ENCODE measurements around the gene PPP1R15A. TPM values are rescaled to one million over a fixed set of nuclear protein-coding genes. Genes with fewer than 3 reads are reported as not detected.

Gene PPP1R15A
- total RNA-seq, 4 donors from 2014 or later = 81.0 to 171 (median 101) TPM

GRCh38 chr19:48833049-48833448, 39.2 kb upstream of the PPP1R15A start:
- H3K9me3 ChIP-seq = no peaks in the 10 kb centered on the region
- peaks cover 0 to 72% (median 5%) of the 10 kb centered on the region in 3 donors for H3K36me3 ChIP-seq
- 72 to 74% methylated on average over 5 of the region's 5 CpGs for WGBS, 2 donors
- peak overlapping the region in 1 of 4 donors; percentile 56 for H3K27ac ChIP-seq
- H3K4me3 ChIP-seq = no peak overlapping the region
- no peak for DNase-seq (ENCODE audit: low spot score in 2 of 2)
- H3K27me3 ChIP-seq = no peaks in the 10 kb centered on the region
- peaks cover 0 to 29% (median 11%) of the 10 kb centered on the region in 4 donors for H3K4me1 ChIP-seq
- TF ChIP-seq EP300 (IDR thresholded peaks at IDR 0.05) = no peak

DNA sequence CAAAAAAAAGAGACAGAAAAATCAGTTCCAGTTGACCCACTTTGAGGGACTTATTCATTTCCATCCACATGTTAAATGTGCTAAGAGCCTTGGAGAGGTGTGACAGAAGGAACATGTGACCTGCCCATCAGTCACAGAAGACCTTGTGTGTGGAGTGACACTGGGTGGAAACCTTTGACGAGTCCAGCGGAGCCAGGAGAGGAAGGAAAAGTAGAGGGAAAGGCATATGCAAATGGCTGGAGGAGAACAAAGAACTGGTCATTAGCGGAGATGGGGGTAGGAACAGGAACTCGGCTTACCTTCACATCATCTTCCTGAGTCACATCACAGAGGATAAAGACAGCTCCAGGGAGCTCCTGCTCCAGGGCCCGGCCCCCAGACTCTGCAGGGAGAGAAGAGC, 38.2 kb upstream of the PPP1R15A start:
- DNase-seq (ENCODE audit: low spot score in 2 of 2) = no peak
- TF ChIP-seq, protein P1, sequence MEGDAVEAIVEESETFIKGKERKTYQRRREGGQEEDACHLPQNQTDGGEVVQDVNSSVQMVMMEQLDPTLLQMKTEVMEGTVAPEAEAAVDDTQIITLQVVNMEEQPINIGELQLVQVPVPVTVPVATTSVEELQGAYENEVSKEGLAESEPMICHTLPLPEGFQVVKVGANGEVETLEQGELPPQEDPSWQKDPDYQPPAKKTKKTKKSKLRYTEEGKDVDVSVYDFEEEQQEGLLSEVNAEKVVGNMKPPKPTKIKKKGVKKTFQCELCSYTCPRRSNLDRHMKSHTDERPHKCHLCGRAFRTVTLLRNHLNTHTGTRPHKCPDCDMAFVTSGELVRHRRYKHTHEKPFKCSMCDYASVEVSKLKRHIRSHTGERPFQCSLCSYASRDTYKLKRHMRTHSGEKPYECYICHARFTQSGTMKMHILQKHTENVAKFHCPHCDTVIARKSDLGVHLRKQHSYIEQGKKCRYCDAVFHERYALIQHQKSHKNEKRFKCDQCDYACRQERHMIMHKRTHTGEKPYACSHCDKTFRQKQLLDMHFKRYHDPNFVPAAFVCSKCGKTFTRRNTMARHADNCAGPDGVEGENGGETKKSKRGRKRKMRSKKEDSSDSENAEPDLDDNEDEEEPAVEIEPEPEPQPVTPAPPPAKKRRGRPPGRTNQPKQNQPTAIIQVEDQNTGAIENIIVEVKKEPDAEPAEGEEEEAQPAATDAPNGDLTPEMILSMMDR (IDR thresholded peaks at IDR 0.05) = no peak
- TF ChIP-seq POLR2A (IDR thresholded peaks at IDR 0.05) (no peak), EP300 (IDR thresholded peaks at IDR 0.05) (no peak)
- Histone ChIP-seq H3K27ac (no peak overlapping the region), H3K36me3 (peaks cover 0 to 66% (median 5%) of the 10 kb centered on the region in 3 donors), H3K4me1 (peaks cover 0 to 30% (median 11%) of the 10 kb centered on the region in 4 donors), H3K9me3 (no peaks in the 10 kb centered on the region), H3K4me3 (no peak overlapping the region), H3K27me3 (no peaks in the 10 kb centered on the region)
- WGBS, 2 donors = 57 to 68% methylated on average over 5 of the region's 5 CpGs

GRCh38 chr19:48835734-48836088, 36.5 kb upstream of the PPP1R15A start:
- peak overlapping the region; percentile 70 to 92 (median 80) for H3K27ac ChIP-seq
- no peaks in the 10 kb centered on the region for H3K27me3 ChIP-seq
- peaks cover 0 to 30% (median 11%) of the 10 kb centered on the region in 4 donors for H3K4me1 ChIP-seq
- WGBS, 2 donors = 17 to 29% methylated on average over 9 to 12 of the region's 12 CpGs
- DNase-seq (ENCODE audit: low spot score in 2 of 2) = peak; percentile 96 to 99
- H3K36me3 ChIP-seq = peaks cover 0 to 64% (median 5%) of the 10 kb centered on the region in 3 donors
- no peaks in the 10 kb centered on the region for H3K9me3 ChIP-seq
- H3K4me3 ChIP-seq = peak overlapping the region; percentile 7 to 48 (median 30)
- peak in 1 of 2 donors; percentile 90 for TF ChIP-seq EP300 (IDR thresholded peaks at IDR 0.05)
- TF ChIP-seq, protein P1 (IDR thresholded peaks at IDR 0.05) = peak; percentile 84 to 99 (median 90)
- peak; percentile 51 to 65 for TF ChIP-seq POLR2A (IDR thresholded peaks at IDR 0.05)

DNA sequence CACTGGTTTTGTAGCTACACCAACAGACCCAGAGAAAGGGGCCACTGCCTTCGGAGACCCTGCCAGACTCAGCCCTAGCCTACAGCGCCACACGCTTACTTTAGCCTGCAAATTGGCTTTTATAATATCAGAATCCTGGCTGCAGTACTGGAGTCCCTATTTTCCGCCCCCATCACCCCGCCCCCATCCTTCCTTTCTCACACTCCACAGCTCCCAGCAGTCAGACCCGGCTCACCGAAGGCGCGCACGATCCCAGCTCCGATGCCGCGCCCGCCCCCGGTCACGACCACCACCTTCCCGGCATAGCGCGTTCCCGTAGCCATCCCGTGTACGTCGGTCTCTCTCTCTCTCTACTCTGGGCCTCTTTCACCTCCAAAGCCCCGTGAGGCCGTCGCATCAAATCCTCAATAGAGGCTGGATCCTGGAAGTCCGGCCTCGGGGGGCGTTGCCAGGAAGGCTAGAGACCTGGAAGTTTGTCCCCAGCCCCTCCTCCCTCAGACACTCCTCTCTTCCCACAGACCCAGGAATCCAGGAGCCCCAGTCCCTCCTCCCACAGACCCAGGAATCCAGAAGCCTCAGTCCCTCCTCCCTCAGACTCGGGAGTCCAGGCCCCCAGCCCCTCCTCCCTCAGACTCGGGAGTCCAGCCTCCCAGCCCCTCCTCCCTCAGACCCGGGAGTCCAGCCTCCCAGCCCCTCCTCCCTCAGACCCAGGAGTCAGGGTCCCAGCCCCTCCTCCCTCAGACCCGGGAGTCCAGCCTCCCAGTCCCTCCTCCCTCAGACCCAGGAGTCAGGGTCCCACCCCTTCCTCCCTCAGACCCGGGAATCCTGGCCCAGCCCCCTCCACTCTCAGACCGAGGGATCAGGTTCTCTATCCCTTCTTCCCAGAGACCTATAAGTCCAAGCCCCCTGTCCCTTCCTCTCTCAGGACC, 35.9 kb upstream of the PPP1R15A start, which contains the start of gene HSD17B14:
TSS of gene HSD17B14 (minus strand) at position 403 of the 929 bp plus-strand sequence. CDS start at position 323, 80 bp downstream.
- peaks cover 0 to 30% (median 11%) of the 10 kb centered on the region in 4 donors for H3K4me1 ChIP-seq
- TF ChIP-seq, protein P1 (IDR thresholded peaks at IDR 0.05) = peak in 2 of 5 experiments; percentile 23 to 35
- no peak for TF ChIP-seq EP300 (IDR thresholded peaks at IDR 0.05)
- TF ChIP-seq POLR2A (IDR thresholded peaks at IDR 0.05) = no peak
- H3K27me3 ChIP-seq = no peaks in the 10 kb centered on the region
- H3K4me3 ChIP-seq = peak within 1 kb of the TSS; percentile 7 to 48 (median 30)
- no peaks in the 10 kb centered on the region for H3K9me3 ChIP-seq
- 26 to 30% methylated on average over 35 of the region's 35 CpGs for WGBS, 2 donors
- no peak for DNase-seq (ENCODE audit: low spot score in 2 of 2)
- H3K36me3 ChIP-seq = peaks cover 0 to 64% (median 5%) of the 10 kb centered on the region in 3 donors
- H3K27ac ChIP-seq = peak within 1 kb of the TSS; percentile 70 to 92 (median 80)

- Histone ChIP-seq H3K36me3 (peaks cover 0 to 62% (median 0%) of the 10 kb centered on the region in 3 donors), H3K4me1 (peaks cover 0 to 30% (median 11%) of the 10 kb centered on the region in 4 donors), H3K4me3 (peak overlapping the region in 3 of 4 donors; percentile 17 to 48 (median 29)), H3K27ac (peak overlapping the region; percentile 70 to 92 (median 80)), H3K9me3 (no peaks in the 10 kb centered on the region), H3K27me3 (no peaks in the 10 kb centered on the region)
- 18 to 21% methylated on average over 22 to 26 of the region's 29 CpGs for WGBS, 2 donors
- DNase-seq (ENCODE audit: low spot score in 2 of 2) = peak; percentile 62 to 73
- TF ChIP-seq POLR2A (IDR thresholded peaks at IDR 0.05) (peak in 1 of 2 donors; percentile 49), EP300 (IDR thresholded peaks at IDR 0.05) (peak in 1 of 2 donors; percentile 27)
- TF ChIP-seq, protein P1 (IDR thresholded peaks at IDR 0.05) = no peak
These were observed 35.1 kb upstream of the PPP1R15A start for GRCh38 chr19:48837051-48837524.

Measured in tibial nerve (tissue), 4 donors.